H1 (cell line): ENCODE data around the gene ZYX. TPM values are rescaled to one million over a fixed set of nuclear protein-coding genes. Genes with fewer than 3 reads are reported as not detected.

ENCODE experiments used
- CTCF ChIA-PET: fragments of 300-600 bp; sonication (Branson Sonifier 250); formaldehyde crosslinking; loops from one replicate; lab custom pipeline; 2021; ENCODE audit not compliant: partially characterized antibody; lab: Charles Lee
- POLR2A ChIA-PET: fragments of 300-600 bp; sonication (Branson Sonifier 250); formaldehyde crosslinking; loops from one replicate; lab custom pipeline; 2021; ENCODE audit warnings: inconsistent platforms; ENCODE audit not compliant: partially characterized antibody; lab: Charles Lee
- DNase-seq, 2 experiments: peaks; one replicate each; pipeline versions ENCODE4 v3.0.0 to v3.0.0-alpha.2; 2010 to 2022; ENCODE audit warnings: low spot score in 2 of 2, low read depth in 1 of 2, mixed read lengths in 1 of 2
- FAIRE-seq: peaks from 2 replicates; lab custom pipeline; 2011; peaks lifted over from hg19 to GRCh38; lab: Jason Lieb, UNC
- H2AFZ ChIP-seq: 2 replicates; pipeline ENCODE4 v1.8.1; 2012; ENCODE audit warnings: low read length, inconsistent platforms
- H2AK5ac ChIP-seq: 2 replicates; pipeline ENCODE4 v1.6.1; 2013; ENCODE audit warnings: low read depth, low read length
- H2BK120ac ChIP-seq: replicated peaks from 2 replicates; pipeline ENCODE3; 2013; ENCODE audit warnings: low read depth, low read length, inconsistent platforms
- H2BK12ac ChIP-seq: 2 replicates; pipeline ENCODE4 v1.6.1; 2013; ENCODE audit warnings: low read depth, low read length
- H2BK15ac ChIP-seq: 2 replicates; pipeline ENCODE4 v1.6.1; 2013; ENCODE audit warnings: low read length
- H2BK20ac ChIP-seq: 2 replicates; pipeline ENCODE4 v1.6.1; 2013; ENCODE audit warnings: low read length
- H2BK5ac ChIP-seq: 2 replicates; pipeline ENCODE4 v1.6.1; 2013; ENCODE audit warnings: low read depth, low read length
- H3K14ac ChIP-seq: 2 replicates; pipeline ENCODE4 v1.6.1; 2013; ENCODE audit warnings: inconsistent platforms; ENCODE audit not compliant: insufficient read length
- H3K18ac ChIP-seq: 2 replicates; pipeline ENCODE4 v1.6.1; 2013; ENCODE audit warnings: low read length; ENCODE audit errors: extremely low read depth
- H3K23ac ChIP-seq: 2 replicates; pipeline ENCODE4 v1.6.1; 2013; ENCODE audit warnings: inconsistent platforms; ENCODE audit not compliant: insufficient read length
- H3K23me2 ChIP-seq: 2 replicates; pipeline ENCODE4 v1.6.1; 2013; ENCODE audit warnings: low read depth, low read length
- H3K27ac ChIP-seq: 2 replicates; pipeline ENCODE4 v1.6.1; 2011; ENCODE audit warnings: low read depth, low read length, inconsistent platforms
- H3K27me3 ChIP-seq, 4 experiments: replicated peaks in 1 of 4; 1 replicate in 1 of 4; 2 replicates in 3 of 4; pipeline versions ENCODE4 v1.6.1 to v1.8.1; 2011 to 2013; ENCODE audit warnings: low read length in 3 of 4, mild to moderate bottlenecking in 3 of 4, inconsistent platforms in 2 of 4, mixed read lengths in 2 of 4, moderate library complexity in 1 of 4; ENCODE audit not compliant: control insufficient read depth in 3 of 4, insufficient read depth in 3 of 4; ENCODE audit errors: extremely low read depth in 1 of 4
- H3K36me3 ChIP-seq, 4 experiments: 2 replicates each; pipeline versions ENCODE4 v1.6.1 to v1.8.1; 2011 to 2013; ENCODE audit warnings: mild to moderate bottlenecking in 4 of 4, low read length in 3 of 4, moderate library complexity in 2 of 4, control low read depth in 1 of 4, inconsistent platforms in 1 of 4; ENCODE audit not compliant: insufficient read depth in 4 of 4, control insufficient read depth in 2 of 4
- H3K4ac ChIP-seq: replicated peaks from 2 replicates; pipeline ENCODE3; 2013; ENCODE audit warnings: low read length, low read depth, mixed read lengths, inconsistent platforms; ENCODE audit not compliant: insufficient read length
- H3K4me1 ChIP-seq, 4 experiments: replicated peaks in 1 of 4; 1 replicate in 1 of 4; 2 replicates in 3 of 4; pipeline versions ENCODE4 v1.6.1 to v1.8.1; 2011 to 2013; ENCODE audit warnings: low read length in 3 of 4, inconsistent platforms in 2 of 4, mixed read lengths in 1 of 4; ENCODE audit not compliant: insufficient read depth in 4 of 4, control insufficient read depth in 3 of 4
- H3K4me2 ChIP-seq, 2 experiments: 2 replicates each; pipeline versions ENCODE4 v1.6.1 to v1.8.1; 2011 to 2013; ENCODE audit warnings: low read depth in 2 of 2, low read length in 2 of 2, control low read depth in 1 of 2, inconsistent platforms in 1 of 2, mild to moderate bottlenecking in 1 of 2; ENCODE audit not compliant: insufficient read depth in 1 of 2
- H3K4me3 ChIP-seq, 4 experiments: fragments of 200-600, 300-600 bp in 1 of 4; sonication (generic), shearing (Covaris generic), sonication (Bioruptor Twin) in 1 of 4; 2 replicates each; pipeline versions ENCODE4 v1.5.1 to v1.8.1; 2011 to 2016; ENCODE audit warnings: low read length in 4 of 4, low read depth in 3 of 4, control low read depth in 2 of 4, inconsistent platforms in 2 of 4, mild to moderate bottlenecking in 2 of 4, mixed read lengths in 1 of 4, moderate library complexity in 1 of 4; ENCODE audit not compliant: insufficient read depth in 2 of 4; ENCODE audit errors: extremely low read depth in 1 of 4
- H3K56ac ChIP-seq: replicated peaks from 2 replicates; pipeline ENCODE3; 2013; ENCODE audit warnings: low read depth, mild to moderate bottlenecking, mixed read lengths, low read length, inconsistent platforms; ENCODE audit not compliant: insufficient read length
- H3K79me1 ChIP-seq: 2 replicates; pipeline ENCODE4 v1.6.1; 2013; ENCODE audit warnings: low read depth, low read length, control low read depth
- H3K79me2 ChIP-seq, 2 experiments: 2 replicates each; pipeline versions ENCODE4 v1.6.1 to v1.8.1; 2012 to 2013; ENCODE audit warnings: low read length in 2 of 2, mild to moderate bottlenecking in 2 of 2, inconsistent platforms in 1 of 2; ENCODE audit not compliant: insufficient read depth in 2 of 2, control insufficient read depth in 1 of 2
- H3K9ac ChIP-seq, 4 experiments: replicated peaks in 1 of 4; 1 replicate in 1 of 4; 2 replicates in 3 of 4; pipeline versions ENCODE4 v1.6.1 to v1.8.1; 2011 to 2013; ENCODE audit warnings: low read depth in 3 of 4, low read length in 3 of 4, control low read depth in 2 of 4, mild to moderate bottlenecking in 2 of 4, moderate library complexity in 2 of 4, inconsistent platforms in 1 of 4; ENCODE audit errors: extremely low read depth in 1 of 4
- H3K9me3 ChIP-seq, 2 experiments: 2 replicates each; pipeline versions ENCODE4 v1.6.1 to v1.8.1; 2012 to 2013; ENCODE audit warnings: mild to moderate bottlenecking in 2 of 2, moderate library complexity in 2 of 2, control low read depth in 1 of 2, inconsistent platforms in 1 of 2, low read depth in 1 of 2, low read length in 1 of 2, mixed read lengths in 1 of 2; ENCODE audit not compliant: insufficient read depth in 2 of 2
- H4K20me1 ChIP-seq, 2 experiments: replicated peaks in 1 of 2; 2 replicates each; pipeline versions ENCODE3 to v1.8.1; 2011 to 2013; ENCODE audit warnings: inconsistent platforms in 2 of 2, low read length in 2 of 2, mild to moderate bottlenecking in 1 of 2; ENCODE audit not compliant: insufficient read depth in 2 of 2, control insufficient read depth in 1 of 2
- H4K5ac ChIP-seq: 2 replicates; pipeline ENCODE4 v1.6.1; 2013; ENCODE audit warnings: low read length, low read depth, mixed read lengths, inconsistent platforms; ENCODE audit not compliant: insufficient read length
- H4K8ac ChIP-seq: 2 replicates; pipeline ENCODE4 v1.8.0; 2013; ENCODE audit warnings: mild to moderate bottlenecking, moderate library complexity, low read length, inconsistent platforms; ENCODE audit not compliant: insufficient read depth; ENCODE audit errors: extremely low read depth
- H4K91ac ChIP-seq: replicated peaks from 2 replicates; pipeline ENCODE3; 2013; ENCODE audit warnings: low read length, mixed read lengths, inconsistent platforms; ENCODE audit not compliant: insufficient read length
- WGBS, 2 experiments: shearing (Covaris generic) in 1 of 2; methylation state at CpG; one replicate each; pipeline versions ENCODE4 v1.1.6 to v1.1.7; 2013 to 2015; ENCODE audit warnings: low lambda C conversion rate in 2 of 2, mixed read lengths in 2 of 2, inconsistent platforms in 1 of 2, low coverage in 1 of 2, missing lambda C conversion rate in 1 of 2; ENCODE audit not compliant: insufficient replicate concordance in 2 of 2, insufficient coverage in 1 of 2, insufficient read length in 1 of 2; ENCODE audit errors: extremely low coverage in 1 of 2, missing lambda C conversion rate in 1 of 2; 5-methylcytosine and 5-hydroxymethylcytosine counted together
- polyA plus RNA-seq, 7 experiments: library from polyadenylated mRNA; depleted of rRNA in 3 of 7; stranded (reverse) in 5 of 7; unstranded in 2 of 7; fragments of >200 nt in 5 of 7; fragments of 200-250 nt in 2 of 7; gene quantifications; 1 replicate in 5 of 7; 2 replicates in 1 of 7; 4 replicates in 1 of 7; pipeline versions ENCODE4 v1.2.1 to v1.2.3, GENCODE V29; 2011 to 2013; ENCODE audit warnings: missing spikeins in 2 of 7, mixed read lengths in 2 of 7
- total RNA-seq: library from RNA; stranded (reverse); fragmentation: NEBNext Ultra II Directional; extraction: Animal tissue kit (Norgen Biotek cat#: 25700); gene quantifications from 2 replicates; pipeline ENCODE4 v1.2.1, GENCODE V29; 2021

ZYX gene
- total and polyA plus RNA-seq, 2 of the 8 experiments (the other 6 are each of a cell fraction or from before 2014, with no cell fraction given), result 40.6 to 159 TPM

GRCh38 chr7:143406002-143406357 lies 24.8 kb downstream of the ZYX start:
- ChIA-PET CTCF (interaction anchor here (1.2 to 23.5 kb wide), 8 partner anchors 10 to 166 kb away, joined by 4 to 359 read pairs (median 52); partner anchors contain the start of gene ZYX), POLR2A (interaction anchor here (0.8 to 25.2 kb wide), 12 partner anchors 9 to 118 kb away, joined by 3 to 518 read pairs (median 5); partner anchors contain the start of genes CASP2, FAM131B and ZYX)
- Histone ChIP-seq H2BK20ac (no peak overlapping the region), H3K4me2 (peak overlapping the region; percentile 54 to 96), H3K79me2 (peaks cover 0 to 52% of the 10 kb centered on the region in 2 experiments; a peak in 3 of 4 replicates), H3K14ac (no peak overlapping the region), H3K9me3 (no peaks in the 10 kb centered on the region), H3K18ac (peak overlapping the region; percentile 63; the same call in 1 of the 2 replicates), H2AFZ (no peak overlapping the region), H3K79me1 (peaks cover 17% of the 10 kb centered on the region), H3K9ac (no peak overlapping the region), H2BK15ac (peak overlapping the region; percentile 76; the same call in 1 of the 2 replicates), H4K91ac (no peak overlapping the region), H3K27me3 (no peaks in the 10 kb centered on the region), H4K8ac (no peak overlapping the region), H3K36me3 (peaks cover 7 to 16% (median 11%) of the 10 kb centered on the region in 4 experiments; a peak in 7 of 8 replicates), H2AK5ac (no peak overlapping the region), H4K20me1 (peaks cover 3 to 8% of the 10 kb centered on the region in 2 experiments), H2BK120ac (no peak overlapping the region), H3K27ac (no peak overlapping the region), H3K56ac (no peak overlapping the region), H2BK5ac (peak overlapping the region; percentile 73; the same call in 1 of the 2 replicates), H3K23ac (no peak overlapping the region), H3K23me2 (peaks cover 14% of the 10 kb centered on the region), H3K4me3 (peak overlapping the region in 2 of 4 experiments; percentile 16 to 90; a peak in 3 of 8 replicates), H3K4me1 (peaks cover 17 to 36% (median 27%) of the 10 kb centered on the region in 4 experiments), H4K5ac (no peak overlapping the region), H3K4ac (no peak overlapping the region), H2BK12ac (0 out of 2 replicates have a peak overlapping the region, but pooled peaks have one; percentile 91)
- FAIRE-seq, result no peak
- 39% methylated on average over 3 of the region's 3 CpGs; no CpG with 5 or more reads in 1 of the 2 experiments for WGBS, 2 experiments
- peak; percentile 60 to 71 for DNase-seq
